Glomerular visceral epithelial cell (primary cell): Measurements from ENCODE around the gene SYT17.

Experiments
- DNase-seq: peaks from one replicate; pipeline ENCODE4 v3.0.0-alpha.2; 2016; ENCODE audit errors: extremely low spot score

The SYT17 gene, protein sequence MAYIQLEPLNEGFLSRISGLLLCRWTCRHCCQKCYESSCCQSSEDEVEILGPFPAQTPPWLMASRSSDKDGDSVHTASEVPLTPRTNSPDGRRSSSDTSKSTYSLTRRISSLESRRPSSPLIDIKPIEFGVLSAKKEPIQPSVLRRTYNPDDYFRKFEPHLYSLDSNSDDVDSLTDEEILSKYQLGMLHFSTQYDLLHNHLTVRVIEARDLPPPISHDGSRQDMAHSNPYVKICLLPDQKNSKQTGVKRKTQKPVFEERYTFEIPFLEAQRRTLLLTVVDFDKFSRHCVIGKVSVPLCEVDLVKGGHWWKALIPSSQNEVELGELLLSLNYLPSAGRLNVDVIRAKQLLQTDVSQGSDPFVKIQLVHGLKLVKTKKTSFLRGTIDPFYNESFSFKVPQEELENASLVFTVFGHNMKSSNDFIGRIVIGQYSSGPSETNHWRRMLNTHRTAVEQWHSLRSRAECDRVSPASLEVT

DNA sequence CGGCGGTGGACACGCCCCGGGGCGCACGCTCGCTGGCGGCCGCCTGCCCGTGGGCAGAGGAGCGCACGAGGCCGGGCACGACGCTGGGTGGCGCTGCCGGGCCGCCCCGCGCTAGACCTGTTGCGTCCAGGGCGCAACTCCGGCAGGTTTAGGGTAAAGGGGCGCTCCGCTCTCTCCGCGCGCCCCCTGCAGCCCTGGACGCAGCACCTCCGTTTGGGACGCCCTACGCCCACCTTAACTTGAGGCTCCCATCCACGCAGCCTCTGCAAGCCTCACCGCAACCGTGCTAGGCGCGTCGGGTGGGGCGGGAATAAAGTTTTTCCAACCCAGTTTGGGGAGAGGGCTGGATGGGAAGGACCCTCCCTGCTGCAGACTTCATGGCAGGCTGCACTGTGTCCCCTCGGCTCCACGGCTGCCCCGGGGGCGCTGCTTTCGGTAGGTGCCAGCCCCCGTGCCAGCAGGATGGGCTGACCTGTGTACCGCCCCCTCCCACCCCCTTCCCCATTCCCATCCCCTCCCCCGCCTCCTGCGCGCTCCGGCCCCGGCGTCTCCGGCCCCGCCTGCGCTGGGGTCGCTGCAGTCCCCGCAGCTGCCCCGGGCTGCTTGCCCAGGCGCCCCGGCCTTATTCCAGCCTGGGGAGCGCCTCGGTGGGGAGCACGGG lies at the start of gene SYT17:
SYT17 (plus strand) TSS at position 531 of the 661 bp plus-strand sequence. CDS start 407 bp downstream, outside the sequence.
- DNase-seq = peak; percentile 41

DNA sequence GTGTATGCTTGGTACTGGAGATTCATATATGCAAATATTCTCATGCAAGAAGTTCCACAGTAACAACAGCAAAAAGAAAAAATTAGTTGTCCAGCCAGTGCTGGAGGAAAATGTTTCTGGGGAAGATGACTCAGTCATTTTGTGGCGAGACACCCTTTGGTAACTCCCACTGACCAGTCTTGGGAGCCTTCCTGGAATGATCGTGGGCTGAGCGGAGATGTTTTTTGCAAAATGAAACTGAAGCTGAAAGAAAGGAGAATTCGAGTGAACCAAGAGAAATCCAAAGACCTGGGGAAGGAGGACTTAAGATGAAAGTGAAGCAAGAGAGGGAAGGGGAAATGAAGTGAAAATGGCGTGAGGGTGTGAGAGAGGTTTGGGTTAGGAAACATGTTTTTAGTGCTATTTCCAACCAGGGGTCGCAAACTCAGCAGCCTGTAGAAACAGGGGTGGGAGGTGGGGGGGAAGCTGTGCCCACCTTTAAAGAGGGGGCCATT lies 49.1 kb upstream of the SYT17 start:
- DNase-seq = peak; percentile 78

DNA sequence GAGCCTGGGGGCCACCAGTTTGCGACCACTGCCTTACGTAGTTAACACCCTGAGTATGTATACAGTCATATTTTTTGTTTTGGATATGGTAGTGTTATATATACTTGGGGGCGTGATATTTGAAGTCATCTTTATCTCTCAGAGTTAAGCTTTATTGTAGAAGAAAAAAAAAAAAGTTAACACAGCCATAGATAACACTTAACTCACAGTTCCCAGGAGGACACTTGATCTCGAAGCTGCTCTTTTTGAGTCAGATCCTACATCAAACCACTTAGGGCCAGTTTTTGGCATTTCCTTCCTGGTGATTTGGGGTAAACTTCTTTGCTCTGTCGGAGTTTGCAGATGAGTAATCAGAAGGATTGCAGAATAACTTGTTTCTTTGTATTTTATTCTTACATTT lies 48.5 kb upstream of the SYT17 start:
- no peak for DNase-seq

DNA sequence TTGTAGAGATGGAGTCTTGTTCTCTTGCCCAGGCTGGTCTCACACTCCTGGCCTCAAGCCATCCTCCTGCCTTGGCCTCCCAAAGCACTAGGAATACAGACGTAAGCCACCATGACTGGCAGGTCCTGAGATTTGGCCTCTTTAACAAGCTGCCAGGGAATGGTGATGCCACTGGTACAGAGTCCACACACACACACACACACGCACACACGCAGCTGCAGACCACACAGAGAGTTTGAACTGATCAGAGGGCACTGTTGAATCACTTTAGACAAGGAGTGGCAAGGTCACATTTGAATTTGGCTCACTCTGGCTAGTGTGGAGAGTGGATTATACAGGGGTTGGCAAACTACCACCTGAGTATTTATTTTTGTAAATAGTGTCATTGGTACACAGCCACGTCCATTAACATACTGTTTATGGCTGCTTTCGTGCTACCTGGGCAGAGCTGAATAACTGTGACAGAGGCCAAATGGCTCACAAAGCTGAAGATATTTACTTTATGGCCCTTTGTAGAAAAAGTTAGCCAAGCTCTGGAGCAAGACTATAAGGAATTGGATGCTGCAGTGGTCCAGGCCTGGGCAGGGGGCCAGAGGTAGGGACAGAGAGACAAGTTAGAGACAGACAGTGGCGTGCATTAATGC lies 44.4 kb upstream of the SYT17 start:
- no peak for DNase-seq

DNA sequence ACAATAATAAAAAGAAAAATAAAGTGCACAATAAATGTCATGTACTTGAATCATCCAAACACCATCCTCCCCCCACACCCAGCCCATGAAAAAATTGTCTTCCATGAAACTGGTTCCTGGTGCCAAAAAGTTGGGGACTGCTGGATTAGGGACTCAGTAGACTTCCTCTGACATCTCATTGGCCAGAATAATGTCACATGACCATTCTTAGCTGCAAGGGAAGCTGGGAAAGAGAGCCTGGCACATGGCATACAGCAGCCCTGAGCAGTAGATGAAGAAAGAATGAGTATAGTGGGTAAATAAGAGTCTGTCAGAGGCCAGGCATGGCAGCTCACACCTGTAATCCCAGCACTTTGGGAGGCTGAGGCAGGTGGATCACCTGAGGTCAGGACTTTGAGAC lies 41.7 kb upstream of the SYT17 start:
- DNase-seq = no peak

DNA sequence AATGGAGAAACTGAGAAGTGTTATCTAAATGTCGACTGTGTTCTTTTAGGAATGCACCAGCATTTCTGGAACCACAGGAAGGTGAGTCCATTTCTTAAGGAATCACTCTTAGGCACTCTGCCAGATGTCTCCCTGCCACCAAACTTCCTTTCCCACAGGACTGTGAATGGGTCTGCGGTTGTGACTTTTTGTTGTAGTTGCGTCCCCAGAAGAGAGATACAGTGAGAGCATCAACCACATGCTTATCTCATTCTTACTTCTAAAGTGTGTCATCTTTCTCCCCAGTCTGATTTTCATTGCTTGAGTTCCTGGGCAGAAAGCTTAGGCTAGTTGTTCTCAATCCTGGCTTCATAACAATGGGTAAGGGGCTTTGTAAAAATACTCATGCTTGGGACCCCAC lies 40.8 kb upstream of the SYT17 start:
- no peak for DNase-seq

DNA sequence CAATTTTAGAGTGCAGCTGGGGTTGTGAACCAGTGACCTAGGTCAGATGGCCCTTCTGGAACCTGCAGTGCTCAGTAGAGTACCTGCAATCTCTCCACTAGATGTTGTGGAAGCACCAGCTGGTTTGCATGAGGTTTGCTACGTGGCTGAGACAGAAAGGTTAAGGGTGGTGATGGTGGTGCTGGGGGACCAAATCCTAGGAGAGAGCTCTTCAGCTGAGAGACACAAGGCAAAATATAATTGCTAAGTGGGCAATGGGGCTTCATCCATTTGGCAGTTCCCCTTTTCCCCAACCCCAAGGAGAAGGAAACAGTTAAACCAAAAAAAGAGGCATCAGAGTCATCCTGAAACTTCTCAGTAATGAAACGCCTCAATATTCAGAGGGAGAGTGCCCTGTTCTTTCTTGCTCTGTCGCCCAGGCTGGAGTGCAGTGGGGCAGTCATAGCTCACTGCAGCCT lies 40.3 kb upstream of the SYT17 start:
- DNase-seq = no peak

DNA sequence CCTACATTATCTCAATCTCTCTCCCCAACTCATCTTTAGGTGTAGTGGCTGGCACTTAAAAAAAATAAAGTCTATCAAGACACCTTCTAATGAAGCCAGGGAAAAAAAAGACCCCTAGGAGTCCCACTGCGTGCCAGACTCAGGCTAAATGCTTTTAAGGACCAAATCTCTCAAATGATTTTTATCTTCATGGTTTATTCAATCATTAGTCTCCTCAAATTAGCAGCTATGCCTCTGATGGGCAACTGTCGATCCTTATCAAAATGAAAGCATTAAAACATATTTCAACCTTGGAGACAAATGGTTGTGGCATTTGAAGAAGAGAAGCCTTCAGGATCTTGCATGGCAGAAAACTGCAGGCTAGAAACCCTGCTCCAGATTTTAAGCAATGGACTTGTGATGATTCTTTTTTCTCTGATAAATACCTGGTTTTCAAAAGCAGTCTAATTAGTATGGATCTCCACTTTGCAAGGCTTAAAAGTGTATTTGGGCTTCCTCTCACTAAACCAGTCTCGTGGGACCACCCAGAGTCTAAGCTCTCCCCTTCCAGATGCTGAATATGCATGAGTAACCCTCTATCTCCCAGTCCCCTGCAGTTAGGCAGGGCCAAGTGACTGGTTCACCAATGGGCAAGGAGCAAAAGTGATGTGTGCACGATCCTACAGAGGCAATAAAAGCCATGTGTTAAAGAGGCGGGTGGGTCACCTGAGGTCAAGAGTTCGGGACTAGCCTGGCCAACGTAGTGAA lies 39.4 kb upstream of the SYT17 start:
- no peak for DNase-seq

DNA sequence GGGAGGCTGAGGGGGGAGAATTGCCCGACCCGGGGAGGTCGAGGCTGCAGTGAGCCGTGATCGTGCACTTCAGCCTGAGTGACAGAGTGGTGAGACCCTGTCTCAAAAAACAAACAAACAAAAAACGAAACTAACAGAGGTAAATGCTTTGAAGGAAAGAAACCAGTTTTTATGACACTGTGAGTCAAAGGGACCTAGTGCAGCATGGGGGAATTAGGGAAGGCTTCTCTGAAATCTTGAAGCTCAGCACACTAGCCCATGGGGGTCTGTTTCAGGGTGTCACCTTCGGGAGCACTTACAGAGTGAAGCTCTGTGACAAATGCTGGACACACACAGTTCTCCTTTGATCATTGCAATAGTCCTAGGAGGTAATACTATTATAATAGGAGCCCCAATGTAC lies 37.7 kb upstream of the SYT17 start:
- no peak for DNase-seq

DNA sequence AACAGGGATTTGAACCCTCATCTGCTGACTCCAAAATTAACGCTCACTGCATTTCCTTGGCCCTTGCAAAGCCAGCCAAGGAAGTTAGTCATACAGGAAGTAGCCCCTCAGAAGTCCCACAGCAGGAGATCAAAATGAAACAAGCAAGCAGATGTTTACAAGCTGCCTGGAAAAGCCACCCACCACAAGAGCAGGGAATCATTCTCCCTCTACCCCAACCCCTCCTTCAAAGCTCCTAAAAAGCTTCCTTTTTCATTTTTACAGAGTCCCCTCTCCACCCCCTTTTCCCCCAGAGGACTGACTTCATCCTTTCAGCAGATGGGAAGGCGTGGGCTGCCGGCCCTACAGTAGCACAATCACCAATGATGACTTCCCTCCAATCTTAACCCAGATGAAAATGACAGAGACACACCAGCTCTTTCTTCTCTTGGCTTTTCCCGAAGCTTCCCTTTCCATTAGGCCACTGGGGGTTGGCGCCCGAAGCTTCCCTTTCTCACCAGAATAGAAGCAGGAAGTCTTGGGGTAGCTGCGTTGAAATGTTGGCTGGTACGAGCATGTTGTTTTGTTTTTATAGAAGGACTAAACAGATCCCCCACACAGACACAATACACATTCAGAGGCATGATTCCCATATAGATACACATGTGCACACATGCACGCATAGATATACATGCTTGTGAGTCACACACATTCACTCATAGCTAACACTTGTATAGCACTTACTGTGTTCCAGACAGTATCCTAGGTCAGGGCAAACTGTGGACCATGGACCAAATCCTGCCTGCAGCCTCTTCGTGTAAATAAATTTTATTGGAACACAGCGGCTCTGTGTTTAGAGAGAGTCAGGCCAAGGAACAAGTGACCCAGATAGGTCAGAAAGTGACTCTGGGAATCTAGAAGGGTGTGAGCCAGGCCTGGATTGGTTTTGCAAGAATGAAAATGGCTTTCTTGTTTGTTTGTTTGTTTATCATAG lies 36.9 kb upstream of the SYT17 start:
- DNase-seq = peak; percentile 25

DNA sequence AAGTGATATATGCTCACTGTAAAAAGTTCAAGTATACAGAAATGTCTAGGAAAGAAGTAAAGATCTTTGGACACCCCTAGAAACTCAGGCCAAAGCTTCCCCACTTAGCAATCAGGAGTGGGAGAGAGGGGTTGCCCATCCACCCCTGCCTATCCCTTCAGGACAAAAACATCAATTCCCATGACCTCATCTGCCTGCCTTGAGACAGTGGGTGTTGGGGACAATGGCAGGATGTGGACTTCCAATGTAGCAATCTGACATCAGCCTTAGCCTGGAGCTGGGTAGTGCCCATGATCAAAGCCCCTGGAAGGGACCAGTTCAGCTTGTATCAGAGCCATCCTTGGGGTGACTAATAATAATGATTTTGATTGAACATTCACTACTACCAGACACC lies 36.2 kb upstream of the SYT17 start:
- DNase-seq = no peak

DNA sequence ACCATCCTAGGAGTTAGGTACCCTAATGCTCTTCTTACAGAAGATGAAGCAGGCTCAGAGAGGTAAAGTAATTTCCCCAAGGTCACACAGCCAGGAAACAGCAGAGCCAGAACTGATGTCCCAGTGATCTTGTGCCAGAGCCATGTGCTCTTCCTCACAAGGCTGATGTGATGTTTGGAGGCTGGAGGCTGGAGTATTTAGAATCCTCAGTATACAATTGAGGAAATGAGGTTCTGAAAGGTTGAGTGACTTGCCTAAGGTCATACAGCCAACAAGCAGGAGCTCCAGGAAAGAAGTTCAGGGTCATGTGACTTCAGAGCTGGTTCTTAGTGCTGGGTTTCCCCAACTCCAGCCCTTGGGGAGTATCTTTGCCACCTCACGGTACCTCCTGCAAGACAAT lies 35.8 kb upstream of the SYT17 start:
- DNase-seq = no peak

DNA sequence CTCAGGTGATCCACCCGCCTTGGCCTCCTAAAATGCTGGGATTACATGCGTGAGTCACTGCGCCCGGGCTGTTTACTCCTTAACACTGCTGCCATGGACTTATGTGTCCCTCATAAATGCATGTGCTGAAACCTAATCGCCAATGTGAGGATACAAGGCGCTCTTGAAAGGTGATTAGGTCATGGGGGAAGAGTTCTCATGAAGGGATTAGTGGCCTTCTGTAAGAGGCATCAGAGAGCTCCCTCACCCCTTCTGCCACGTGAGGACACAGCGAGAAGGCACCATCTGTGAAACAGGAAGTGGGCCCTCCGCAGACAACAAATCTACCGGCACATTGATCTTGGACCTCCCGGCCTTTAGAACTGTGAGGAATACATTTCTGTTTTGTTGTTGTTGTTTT lies 35.1 kb upstream of the SYT17 start:
- DNase-seq = no peak

DNA sequence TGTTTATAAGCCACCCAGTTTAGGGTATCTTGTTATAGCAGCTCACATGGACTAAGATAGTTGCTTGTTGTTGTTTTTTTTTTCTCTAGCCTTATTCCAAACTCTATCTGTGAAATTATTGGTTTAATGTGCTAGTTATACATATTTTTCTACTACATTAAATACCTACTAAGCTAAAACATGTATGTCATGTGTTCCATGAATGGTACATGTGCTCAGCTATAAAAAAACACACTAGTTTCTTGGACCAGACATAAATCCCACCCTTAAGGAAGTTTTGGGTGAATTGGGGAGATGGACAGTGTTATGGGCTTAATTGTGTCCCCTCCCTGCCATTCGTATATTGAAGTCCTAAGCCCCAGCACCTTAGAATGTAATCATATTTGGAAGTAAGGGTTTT lies 34.4 kb upstream of the SYT17 start:
- DNase-seq = no peak

DNA sequence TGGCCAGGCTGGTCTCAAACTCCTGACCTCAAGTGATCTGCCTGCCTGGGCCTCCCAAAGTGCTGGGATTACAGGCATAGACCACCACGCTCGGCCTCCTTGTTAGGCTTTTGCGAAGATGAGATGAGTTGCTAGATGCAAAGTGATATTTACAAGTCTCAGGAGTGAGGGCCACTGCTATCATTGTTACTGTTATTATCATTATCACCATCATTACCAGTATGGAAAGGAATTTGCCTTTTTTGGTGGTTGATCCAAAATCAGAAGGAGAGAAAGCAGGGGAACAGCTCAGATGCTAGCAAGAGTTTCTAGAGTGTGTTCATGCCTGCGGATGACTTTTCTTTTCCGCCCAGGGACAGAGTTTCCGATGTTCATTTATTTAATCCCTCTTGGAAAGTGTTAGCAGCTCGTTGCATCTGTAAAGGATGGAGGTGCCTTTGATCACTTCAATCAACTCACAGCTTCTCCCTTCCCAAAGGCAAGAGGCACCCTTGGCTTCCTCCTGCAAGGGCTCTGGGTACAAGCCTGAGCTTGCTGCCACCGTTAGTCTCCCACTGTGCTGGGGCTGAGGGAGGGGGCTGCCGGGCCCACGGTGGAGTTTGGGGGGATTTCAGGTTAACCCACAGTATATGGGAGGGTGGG lies 32.7 kb upstream of the SYT17 start:
- no peak for DNase-seq

DNA sequence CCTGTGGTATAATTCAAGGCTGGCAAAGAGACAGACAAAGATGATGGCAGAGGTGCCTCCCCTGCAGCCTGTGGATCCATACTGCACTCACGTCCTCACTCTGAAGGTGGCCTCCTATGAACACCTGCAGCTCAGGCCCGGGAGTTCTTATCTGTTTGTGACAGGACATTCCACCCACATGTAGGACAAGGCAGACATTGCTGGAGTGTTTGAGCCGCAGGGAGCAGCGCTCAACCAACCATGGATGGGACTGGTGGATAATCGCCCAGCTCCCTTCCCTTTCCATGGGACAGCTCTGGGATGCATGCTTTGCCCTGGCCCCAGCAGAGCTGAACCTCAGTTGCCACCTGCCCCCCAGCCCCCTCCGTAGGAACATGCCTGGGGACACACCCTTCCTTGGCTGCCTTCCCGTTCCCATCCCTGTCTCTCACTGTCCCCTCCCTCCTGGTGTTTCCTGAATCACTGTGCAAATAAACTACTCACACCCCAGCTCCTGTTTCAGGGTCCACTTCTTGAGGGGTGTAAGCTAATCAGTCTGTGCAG lies 32.1 kb upstream of the SYT17 start:
- no peak for DNase-seq

DNA sequence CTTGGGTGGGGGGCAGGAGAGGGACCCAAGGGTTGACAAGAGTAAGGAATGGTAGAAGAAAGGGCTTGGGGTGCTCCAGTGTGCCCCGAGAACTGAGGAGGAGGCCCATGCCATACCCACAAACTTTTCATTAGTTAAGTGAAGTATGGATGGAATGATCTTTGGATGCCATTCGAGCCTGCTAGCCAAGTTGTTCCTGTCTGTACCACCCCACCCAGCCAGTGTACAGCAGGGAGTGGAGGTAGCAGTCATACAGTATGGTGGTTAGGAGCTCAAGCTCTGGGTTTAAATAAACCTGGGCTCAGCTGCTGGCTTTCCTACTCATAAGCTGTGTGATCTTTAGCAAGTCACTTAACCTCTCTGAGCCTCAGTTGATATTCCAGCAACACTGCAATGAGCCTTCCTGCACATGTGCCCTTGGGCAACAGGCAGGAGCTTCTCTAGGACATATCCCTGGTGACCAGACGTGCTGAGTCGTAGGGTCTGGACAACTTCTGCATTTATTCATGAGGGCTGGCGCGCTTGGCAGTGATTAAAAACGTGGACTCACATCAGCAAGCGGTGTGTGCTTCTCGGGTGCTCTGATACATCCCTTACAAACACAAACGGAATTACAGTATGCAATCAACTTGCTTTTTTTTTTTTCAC lies 31.4 kb upstream of the SYT17 start:
- DNase-seq = no peak

DNA sequence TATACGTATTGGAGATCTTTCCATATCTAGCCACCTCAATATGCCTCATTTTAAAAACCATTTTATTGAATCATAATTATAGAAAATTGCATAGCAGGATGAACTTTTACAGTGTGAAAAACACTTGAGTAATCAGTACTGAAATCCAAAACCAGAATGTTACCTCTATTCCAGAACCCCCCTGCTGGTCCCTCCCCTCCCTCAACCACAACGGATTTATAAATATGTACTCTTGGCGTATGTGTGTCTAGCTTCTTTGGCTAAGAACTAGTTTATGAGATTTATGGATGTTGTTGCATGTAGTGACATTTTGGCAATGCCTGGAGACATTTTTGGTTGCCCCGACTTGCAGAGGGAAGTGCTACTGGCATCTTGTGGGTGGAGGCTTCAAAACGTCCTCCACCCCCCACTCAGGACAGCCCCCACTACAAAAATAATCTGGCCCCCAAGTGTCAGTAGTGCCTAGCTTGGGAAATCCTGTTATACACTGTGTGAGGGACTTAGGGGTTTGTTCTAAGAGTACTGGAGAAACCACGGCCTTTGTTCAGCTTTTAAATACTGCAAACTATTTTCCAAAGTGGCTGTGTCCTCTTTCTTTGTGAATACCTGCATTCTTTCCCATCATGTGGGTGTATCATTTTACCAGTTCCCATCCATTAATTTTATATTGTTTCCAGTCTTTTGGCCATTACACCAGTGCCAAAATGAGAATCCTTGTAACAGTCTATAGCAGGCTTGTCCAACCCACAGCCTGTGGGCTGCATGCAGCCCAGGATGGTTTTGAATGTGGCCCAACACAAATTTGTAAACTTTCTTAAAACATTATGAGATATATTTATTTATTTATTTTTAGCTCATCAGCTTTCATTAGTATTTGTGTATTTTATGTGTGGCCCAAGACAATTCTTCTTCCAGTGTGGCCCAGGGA lies 30.6 kb upstream of the SYT17 start:
- DNase-seq = no peak
